MM.1S (cell line): Measurements from ENCODE around the gene FIG4.

ENCODE experiments used
- DNase-seq: peaks from one replicate; pipeline ENCODE4 v3.0.0-alpha.2; 2015
- H2AFZ ChIP-seq: fragments of 300-600 bp; sonication (generic); 2 replicates; pipeline ENCODE4 v1.6.0; 2016; ENCODE audit warnings: antibody characterized with exemption, low read length
- H3F3A ChIP-seq: fragments of 300-600 bp; sonication (generic); 2 replicates; pipeline ENCODE4 v1.6.1; 2016; ENCODE audit warnings: mild to moderate bottlenecking, antibody characterized with exemption, low read length, moderate library complexity, mixed read lengths; ENCODE audit not compliant: insufficient read depth
- H3K27ac ChIP-seq: fragments of 300-600 bp; sonication (generic); 2 replicates; pipeline ENCODE4 v1.5.1; 2016; ENCODE audit warnings: mild to moderate bottlenecking, low read length
- H3K27me3 ChIP-seq: fragments of 300-600 bp; sonication (generic); replicated peaks from 2 replicates; pipeline ENCODE4 v1.6.0; 2016; ENCODE audit warnings: low read length; ENCODE audit not compliant: insufficient read depth
- H3K36me3 ChIP-seq: fragments of 300-600 bp; sonication (generic); replicated peaks from 2 replicates; pipeline ENCODE4 v1.6.1; 2016; ENCODE audit warnings: mild to moderate bottlenecking, low read length, mixed read lengths; ENCODE audit not compliant: insufficient read depth
- H3K4me1 ChIP-seq: fragments of 300-600 bp; sonication (generic); 2 replicates; pipeline ENCODE4 v1.6.1; 2016; ENCODE audit warnings: low read length, mixed read lengths
- H3K4me2 ChIP-seq: fragments of 300-600 bp; sonication (generic); 2 replicates; pipeline ENCODE4 v1.6.0; 2016; ENCODE audit warnings: low read depth, low read length
- H3K4me3 ChIP-seq: fragments of 300-600 bp; sonication (generic); 2 replicates; pipeline ENCODE4 v1.5.1; 2016; ENCODE audit warnings: low read length, mixed read lengths
- H3K79me2 ChIP-seq: fragments of 300-600 bp; sonication (generic); 2 replicates; pipeline ENCODE4 v1.6.1; 2016; ENCODE audit warnings: mixed run types, low read length, mixed read lengths
- H3K9ac ChIP-seq: fragments of 300-600 bp; sonication (generic); 2 replicates; pipeline ENCODE4 v1.6.1; 2016; ENCODE audit warnings: low read length, mixed read lengths
- H3K9me2 ChIP-seq: fragments of 300-600 bp; sonication (generic); replicated peaks from 2 replicates; pipeline ENCODE4 v1.6.1; 2016; ENCODE audit warnings: mild to moderate bottlenecking, low read length, mixed read lengths; ENCODE audit not compliant: insufficient read depth
- H3K9me3 ChIP-seq: fragments of 300-600 bp; sonication (generic); replicated peaks from 2 replicates; pipeline ENCODE4 v1.6.1; 2016; ENCODE audit warnings: mild to moderate bottlenecking, low read length, mixed read lengths; ENCODE audit not compliant: insufficient read depth
- H4K20me1 ChIP-seq: fragments of 300-600 bp; sonication (generic); 2 replicates; pipeline ENCODE4 v1.6.1; 2016; ENCODE audit warnings: mild to moderate bottlenecking, low read length, moderate library complexity, mixed read lengths; ENCODE audit not compliant: insufficient read depth
- EZH2 ChIP-seq: fragments of 300-600 bp; sonication (generic); optimal IDR thresholded peaks from 2 replicates; pipeline ENCODE3; 2017; ENCODE audit warnings: low read depth, mild to moderate bottlenecking, antibody characterized with exemption, low read length, mixed read lengths
- EZH2phosphoT487 ChIP-seq: fragments of 300-600 bp; sonication (generic); IDR thresholded peaks from 2 replicates; pipeline ENCODE4 v1.6.1; 2018; ENCODE audit warnings: antibody characterized with exemption, low read length
- TF ChIP-seq, protein P1 (sequence below): fragments of 300-600 bp; sonication (generic); IDR thresholded peaks from 2 replicates; pipeline ENCODE4 v1.5.1; 2016; ENCODE audit warnings: antibody characterized with exemption, low read length, mixed read lengths

FIG4 gene

DNA sequence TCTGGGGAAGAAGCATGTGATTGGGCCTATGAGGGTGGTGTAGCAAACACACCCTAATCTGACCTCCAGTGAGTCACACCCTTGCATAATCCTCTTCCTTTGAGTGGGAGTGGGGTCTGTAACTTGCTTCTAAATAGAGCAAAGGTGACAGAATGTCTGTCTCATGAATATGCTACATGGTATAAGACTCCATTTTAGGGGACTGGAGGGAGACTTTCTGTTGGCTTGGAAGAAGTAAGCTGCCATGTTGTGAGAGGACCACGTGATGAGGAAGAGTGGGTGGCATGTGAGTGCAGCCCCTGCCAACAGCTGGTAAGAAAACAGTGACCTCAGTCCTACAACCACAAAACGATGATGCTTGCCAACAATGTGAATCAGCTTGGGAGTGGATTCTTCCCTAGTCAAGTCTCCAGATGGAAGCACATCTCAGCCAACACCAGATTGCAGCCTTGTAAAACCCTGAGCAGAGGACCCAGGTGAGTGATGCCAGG, 3.8 kb upstream of the FIG4 start:
- Histone ChIP-seq H3F3A (peaks cover 7% of the 10 kb centered on the region; the same call in 1 of the 2 replicates), H3K4me3 (no peak overlapping the region), H2AFZ (no peak overlapping the region), H4K20me1 (no peaks in the 10 kb centered on the region), H3K4me1 (peaks cover 13% of the 10 kb centered on the region), H3K36me3 (no peaks in the 10 kb centered on the region), H3K27me3 (no peaks in the 10 kb centered on the region), H3K9me3 (no peaks in the 10 kb centered on the region), H3K4me2 (no peak overlapping the region), H3K27ac (no peak overlapping the region), H3K79me2 (peaks cover 8% of the 10 kb centered on the region; the same call in 1 of the 2 replicates), H3K9me2 (no peaks in the 10 kb centered on the region), H3K9ac (no peak overlapping the region)
- TF ChIP-seq EZH2 (no peak), EZH2phosphoT487 (no peak)
- TF ChIP-seq, protein P1, sequence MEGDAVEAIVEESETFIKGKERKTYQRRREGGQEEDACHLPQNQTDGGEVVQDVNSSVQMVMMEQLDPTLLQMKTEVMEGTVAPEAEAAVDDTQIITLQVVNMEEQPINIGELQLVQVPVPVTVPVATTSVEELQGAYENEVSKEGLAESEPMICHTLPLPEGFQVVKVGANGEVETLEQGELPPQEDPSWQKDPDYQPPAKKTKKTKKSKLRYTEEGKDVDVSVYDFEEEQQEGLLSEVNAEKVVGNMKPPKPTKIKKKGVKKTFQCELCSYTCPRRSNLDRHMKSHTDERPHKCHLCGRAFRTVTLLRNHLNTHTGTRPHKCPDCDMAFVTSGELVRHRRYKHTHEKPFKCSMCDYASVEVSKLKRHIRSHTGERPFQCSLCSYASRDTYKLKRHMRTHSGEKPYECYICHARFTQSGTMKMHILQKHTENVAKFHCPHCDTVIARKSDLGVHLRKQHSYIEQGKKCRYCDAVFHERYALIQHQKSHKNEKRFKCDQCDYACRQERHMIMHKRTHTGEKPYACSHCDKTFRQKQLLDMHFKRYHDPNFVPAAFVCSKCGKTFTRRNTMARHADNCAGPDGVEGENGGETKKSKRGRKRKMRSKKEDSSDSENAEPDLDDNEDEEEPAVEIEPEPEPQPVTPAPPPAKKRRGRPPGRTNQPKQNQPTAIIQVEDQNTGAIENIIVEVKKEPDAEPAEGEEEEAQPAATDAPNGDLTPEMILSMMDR: no peak
- DNase-seq: no peak

DNA sequence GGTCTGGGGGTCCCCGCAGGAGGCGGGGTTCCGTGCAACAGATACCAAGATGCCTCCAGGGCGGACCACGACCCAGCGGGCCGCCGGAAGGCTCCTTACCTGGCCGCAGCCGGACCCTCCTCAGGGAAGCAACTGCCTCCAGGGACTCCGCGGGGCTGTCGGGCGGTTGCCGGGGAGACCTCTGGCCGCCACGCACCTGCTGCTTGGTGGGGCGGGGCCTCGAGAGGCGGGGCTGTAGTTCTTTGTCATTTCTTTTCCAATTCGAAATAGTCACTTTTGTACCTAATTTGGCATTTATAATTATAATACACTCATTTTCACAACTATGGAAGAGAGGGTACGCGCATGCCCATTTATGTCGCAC, 741 bp upstream of the FIG4 start:
- TF ChIP-seq EZH2phosphoT487 (no peak), EZH2 (no peak)
- TF ChIP-seq, protein P1: no peak
- Histone ChIP-seq H3K4me3 (peak overlapping the region; percentile 79), H4K20me1 (no peaks in the 10 kb centered on the region), H3K36me3 (no peaks in the 10 kb centered on the region), H3K9me2 (no peaks in the 10 kb centered on the region), H2AFZ (peak overlapping the region; percentile 99), H3K79me2 (peaks cover 8% of the 10 kb centered on the region; the same call in 1 of the 2 replicates), H3K27me3 (no peaks in the 10 kb centered on the region), H3K4me1 (peaks cover 25% of the 10 kb centered on the region), H3K9ac (peak overlapping the region; percentile 71), H3F3A (peaks cover 11% of the 10 kb centered on the region), H3K9me3 (no peaks in the 10 kb centered on the region), H3K4me2 (peak overlapping the region; percentile 98), H3K27ac (peak overlapping the region; percentile 28; the same call in 1 of the 2 replicates)
- peak; percentile 59 for DNase-seq

DNA sequence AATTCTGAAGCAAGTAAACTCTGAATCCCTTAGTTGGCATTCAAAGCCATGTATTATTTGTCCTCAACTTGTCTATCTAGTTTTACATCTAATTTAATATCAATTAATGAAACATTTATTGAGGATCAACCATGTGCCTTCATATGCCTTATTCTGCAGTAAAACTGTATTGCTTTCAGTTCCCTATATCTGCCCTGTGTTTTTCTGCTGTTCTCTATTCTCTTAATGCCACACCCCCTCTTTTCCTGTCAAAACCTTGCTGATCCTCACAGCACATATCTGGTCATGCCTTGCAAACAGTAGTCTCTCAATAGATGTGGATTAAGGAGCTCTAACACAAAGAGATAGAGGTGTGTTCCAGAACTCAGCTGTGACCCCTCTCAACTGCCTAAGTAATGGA, 2.0 kb downstream of the FIG4 start:
- H2AFZ ChIP-seq: no peak overlapping the region
- H3K4me1 ChIP-seq: peaks cover 25% of the 10 kb centered on the region
- H3K36me3 ChIP-seq: no peaks in the 10 kb centered on the region
- peaks cover 11% of the 10 kb centered on the region for H3F3A ChIP-seq
- no peaks in the 10 kb centered on the region for H3K9me2 ChIP-seq
- peak overlapping the region; percentile 98 for H3K4me2 ChIP-seq
- no peak for DNase-seq
- H3K79me2 ChIP-seq: peaks cover 8% of the 10 kb centered on the region; the same call in 1 of the 2 replicates
- TF ChIP-seq EZH2phosphoT487 (no peak), EZH2 (no peak)
- TF ChIP-seq, protein P1: no peak
- H3K27me3 ChIP-seq: no peaks in the 10 kb centered on the region
- H3K9me3 ChIP-seq: no peaks in the 10 kb centered on the region
- H3K27ac ChIP-seq: peak overlapping the region; percentile 8; the same call in 1 of the 2 replicates
- no peak overlapping the region for H3K9ac ChIP-seq
- no peaks in the 10 kb centered on the region for H4K20me1 ChIP-seq
- no peak overlapping the region for H3K4me3 ChIP-seq
